ENCODE measurements around the gene TECTA. TPM values are rescaled to one million over a fixed set of nuclear protein-coding genes. Genes with fewer than 3 reads are reported as not detected.

TECTA gene
- total and polyA plus RNA-seq, 2 of the 8 experiments (the other 6 are each of a cell fraction or from before 2014, with no cell fraction given) = 0.59 to 1.0 TPM

DNA sequence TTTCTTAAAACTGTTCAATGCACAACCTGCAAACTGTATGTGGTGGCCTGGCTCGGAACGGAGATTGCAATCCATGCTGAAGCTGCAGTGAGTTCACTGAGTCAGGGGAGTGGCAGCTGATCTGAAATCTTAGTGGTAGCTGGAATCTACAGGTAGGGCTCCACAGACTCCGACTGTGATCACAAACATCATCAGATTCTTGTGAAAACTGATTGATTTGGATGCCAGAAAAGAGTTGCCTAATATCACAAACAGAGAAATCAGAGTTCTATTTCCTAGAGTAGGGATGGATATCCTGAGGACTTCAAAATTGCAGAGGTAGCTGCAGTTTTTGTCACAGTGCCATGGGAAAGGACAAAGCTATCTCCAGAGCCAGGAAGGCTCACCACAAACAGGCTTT is 134.0 kb downstream of the TECTA start:
- POLR2A ChIA-PET (ENCODE audit: partially characterized antibody) = no interaction called here
- no peak overlapping the region for H2AFZ ChIP-seq (ENCODE audit: low read length)

More for the DNA sequence above, 134.0 kb downstream of the TECTA start:
- Histone ChIP-seq H2BK120ac (replicated peaks; ENCODE audit: low read depth, low read length) (peak overlapping the region; percentile 86), H3K27ac (ENCODE audit: low read depth, low read length) (no peak overlapping the region), H3K36me3 (ENCODE audit: control insufficient read depth in 2 of 4, insufficient read depth in 4 of 4, low read length in 3 of 4) (no peaks in the 10 kb centered on the region), H2BK20ac (ENCODE audit: low read length) (0 out of 2 replicates have a peak overlapping the region, but pooled peaks have one; percentile 73), H4K91ac (replicated peaks; ENCODE audit: insufficient read length, low read length) (peak overlapping the region; percentile 25), H3K27me3 (replicated peaks in 1 of 4; ENCODE audit: control insufficient read depth in 3 of 4, extremely low read depth in 1 of 4, insufficient read depth in 3 of 4, low read length in 3 of 4) (no peaks in the 10 kb centered on the region), H2BK15ac (ENCODE audit: low read length) (no peak overlapping the region), H2AK5ac (ENCODE audit: low read depth, low read length) (no peak overlapping the region), H4K8ac (ENCODE audit: extremely low read depth, insufficient read depth, low read length) (no peak overlapping the region), H3K4me2 (ENCODE audit: insufficient read depth in 1 of 2, low read depth in 2 of 2, low read length in 2 of 2) (no peak overlapping the region), H4K20me1 (replicated peaks in 1 of 2; ENCODE audit: control insufficient read depth in 1 of 2, insufficient read depth in 2 of 2, low read length in 2 of 2) (no peaks in the 10 kb centered on the region), H3K14ac (ENCODE audit: insufficient read length) (no peak overlapping the region), H3K4ac (replicated peaks; ENCODE audit: insufficient read length, low read depth, low read length) (peak overlapping the region; percentile 79), H2BK5ac (ENCODE audit: low read depth, low read length) (no peak overlapping the region), H3K4me1 (replicated peaks in 1 of 4; ENCODE audit: control insufficient read depth in 3 of 4, insufficient read depth in 4 of 4, low read length in 3 of 4) (peaks cover 3 to 16% (median 11%) of the 10 kb centered on the region in 4 experiments; a peak in 5 of 7 replicates), H3K18ac (ENCODE audit: extremely low read depth, low read length) (no peak overlapping the region), H3K4me3 (ENCODE audit: extremely low read depth in 1 of 4, insufficient read depth in 2 of 4, low read depth in 3 of 4, low read length in 4 of 4) (no peak overlapping the region), H3K23me2 (ENCODE audit: low read depth, low read length) (no peaks in the 10 kb centered on the region; the same call in 1 of the 2 replicates), H3K79me2 (ENCODE audit: control insufficient read depth in 1 of 2, insufficient read depth in 2 of 2, low read length in 2 of 2) (no peaks in the 10 kb centered on the region), H3K79me1 (ENCODE audit: low read depth, low read length) (no peaks in the 10 kb centered on the region), H3K23ac (ENCODE audit: insufficient read length) (no peak overlapping the region), H4K5ac (ENCODE audit: insufficient read length, low read depth, low read length) (no peak overlapping the region), H3K56ac (replicated peaks; ENCODE audit: insufficient read length, low read depth, low read length) (no peak overlapping the region), H2BK12ac (ENCODE audit: low read depth, low read length) (no peak overlapping the region), H3K9ac (replicated peaks in 1 of 4; ENCODE audit: extremely low read depth in 1 of 4, low read depth in 3 of 4, low read length in 3 of 4) (no peak overlapping the region), H3K9me3 (ENCODE audit: insufficient read depth in 2 of 2, low read depth in 1 of 2, low read length in 1 of 2) (no peaks in the 10 kb centered on the region)
- TF ChIP-seq NRF1 (IDR thresholded peaks at IDR 0.05; ENCODE audit: low read depth, low read length) (no peak), BCL11A (IDR thresholded peaks at IDR 0.05; ENCODE audit: low read depth in 2 of 2, low read length in 2 of 2) (no peak), TAF7 (optimal IDR thresholded peaks at IDR 0.05; ENCODE audit: borderline replicate concordance, low read depth, low read length) (no peak), RXRA (IDR thresholded peaks at IDR 0.05; ENCODE audit: insufficient read depth, low read depth, low read length) (no peak), RAD21 (IDR thresholded peaks at IDR 0.05 in 1 of 2, conservative IDR thresholded peaks at IDR 0.05 in 1 of 2; ENCODE audit: low read depth in 2 of 2, low read length in 2 of 2) (no peak)
- TF ChIP-seq, protein P1, sequence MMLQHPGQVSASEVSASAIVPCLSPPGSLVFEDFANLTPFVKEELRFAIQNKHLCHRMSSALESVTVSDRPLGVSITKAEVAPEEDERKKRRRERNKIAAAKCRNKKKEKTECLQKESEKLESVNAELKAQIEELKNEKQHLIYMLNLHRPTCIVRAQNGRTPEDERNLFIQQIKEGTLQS (IDR thresholded peaks at IDR 0.05; ENCODE audit: insufficient read depth, low read depth, low read length) = no peak
- no peak for DNase-seq (ENCODE audit: low read depth in 1 of 2, low spot score in 2 of 2)
- WGBS, 2 experiments (ENCODE audit: extremely low coverage in 1 of 2, insufficient coverage in 1 of 2, insufficient read length in 1 of 2, insufficient replicate concordance in 2 of 2, low coverage in 1 of 2, low lambda C conversion rate in 2 of 2, missing lambda C conversion rate in 1 of 2) = 82% methylated on average over 3 of the region's 3 CpGs; no CpG with 5 or more reads in 1 of the 2 experiments
- FAIRE-seq = no peak
- CTCF ChIA-PET (ENCODE audit: partially characterized antibody) = interaction anchor here (0.6 to 1.4 kb wide), 7 partner anchors 8 to 232 kb away, joined by 3 to 5 read pairs (median 3); no protein-coding TSS in a partner anchor

Data from H1 (cell line).